ENCODE data around the gene SERTAD1.
A peak's percentile ranks its signal among the peaks of the same experiment; 100 is the strongest.

GRCh38 chr19:40444825-40445312 is 19.1 kb upstream of the SERTAD1 start:
- no peak for TF ChIP-seq MAX (IDR thresholded peaks at IDR 0.05; ENCODE audit: low read depth)
- TF ChIP-seq EP300 (IDR thresholded peaks at IDR 0.05; ENCODE audit: borderline replicate concordance in 1 of 2, low read depth in 1 of 2, low read length in 1 of 2), result no peak
- no peak for TF ChIP-seq ZBTB33 (IDR thresholded peaks at IDR 0.05; ENCODE audit: borderline replicate concordance, low read depth)
- no peak for TF ChIP-seq PBX3 (IDR thresholded peaks at IDR 0.05)
- no peak for TF ChIP-seq FOXJ3 (CRISPR knock-in tag; IDR thresholded peaks at IDR 0.05)
- peak; percentile 40; the same call in 1 of the 2 replicates for TF ChIP-seq CTCF (IDR thresholded peaks at IDR 0.05)
- TF ChIP-seq GABPA (IDR thresholded peaks at IDR 0.05; ENCODE audit: low read depth), result no peak
- peak; percentile 68 for TF ChIP-seq RAD21 (IDR thresholded peaks at IDR 0.05; ENCODE audit: low read length)
- TF ChIP-seq NFIC (IDR thresholded peaks at IDR 0.05; ENCODE audit: borderline replicate concordance), result no peak
- TF ChIP-seq RFX5 (IDR thresholded peaks at IDR 0.05; ENCODE audit: low read length), result no peak
- no peak for TF ChIP-seq EZH2phosphoT487 (IDR thresholded peaks at IDR 0.05; ENCODE audit: borderline replicate concordance, low read depth)
- TF ChIP-seq POLR2AphosphoS5 (IDR thresholded peaks at IDR 0.05; ENCODE audit: low read depth, low read length), result peak; percentile 54
- peak; percentile 13 for TF ChIP-seq CHD2 (IDR thresholded peaks at IDR 0.05; ENCODE audit: low read length, partially characterized antibody)
- TF ChIP-seq YY1 (IDR thresholded peaks at IDR 0.05; ENCODE audit: low read depth), result no peak
